ENCODE data around the gene KLC4.
A peak's percentile ranks its signal among the peaks of the same experiment; 100 is the strongest.

The KLC4 gene

GRCh38 chr6:43059168-43060033 is at the start of gene KLC4, which contains the start of gene MRPL2:
Gene KLC4 (plus strand): TSS chr6:43059631. CDS start chr6:43061336, 1,705 bp downstream.
Gene MRPL2 (minus strand): TSS chr6:43059434. CDS start chr6:43059381, 53 bp downstream.
- DNase-seq, result peak; percentile 98

GRCh38 chr6:43011207-43011606 is 48.2 kb upstream of the KLC4 start:
- DNase-seq, result no peak

GRCh38 chr6:43012364-43012763 is 47.1 kb upstream of the KLC4 start:
- no peak for DNase-seq

- DNase-seq, result no peak
Observed at GRCh38 chr6:43013097-43013842, 46.2 kb upstream of the KLC4 start.

- peak; percentile 100 for DNase-seq
Observed at GRCh38 chr6:43013843-43014433, 45.5 kb upstream of the KLC4 start, which contains the start of the genes KLHDC3 and MEA1. Gene KLHDC3 (plus strand): TSS chr6:43014249. CDS start chr6:43017193, 2,944 bp downstream. Gene MEA1 (minus strand): TSS chr6:43013946. CDS start chr6:43013813, 133 bp downstream.

- DNase-seq, result no peak
Observed at GRCh38 chr6:43014434-43014909, 45.0 kb upstream of the KLC4 start.

- no peak for DNase-seq
Observed at GRCh38 chr6:43016176-43016942, 43.1 kb upstream of the KLC4 start.

GRCh38 chr6:43016943-43017334 is 42.5 kb upstream of the KLC4 start:
- no peak for DNase-seq

- no peak for DNase-seq
Observed at GRCh38 chr6:43019152-43019551, 40.3 kb upstream of the KLC4 start.

- DNase-seq, result no peak
Observed at GRCh38 chr6:43020052-43020705, 39.3 kb upstream of the KLC4 start.

GRCh38 chr6:43020847-43021246 is 38.6 kb upstream of the KLC4 start:
- DNase-seq, result no peak

- peak; percentile 56 for DNase-seq
Observed at GRCh38 chr6:43021270-43022047, 38.0 kb upstream of the KLC4 start, which contains the start of gene RRP36. Gene RRP36 (plus strand): TSS chr6:43021623. CDS start chr6:43021655, 32 bp downstream.

- DNase-seq, result no peak
Observed at GRCh38 chr6:43024436-43024835, 35.0 kb upstream of the KLC4 start.

- no peak for DNase-seq
Observed at GRCh38 chr6:43026365-43026764, 33.1 kb upstream of the KLC4 start.

GRCh38 chr6:43029120-43029519 is 30.3 kb upstream of the KLC4 start:
- no peak for DNase-seq

- no peak for DNase-seq
Observed at GRCh38 chr6:43032326-43032725, 27.1 kb upstream of the KLC4 start.

- DNase-seq, result no peak
Observed at GRCh38 chr6:43033496-43034189, 25.8 kb upstream of the KLC4 start.

GRCh38 chr6:43034190-43034525 is 25.3 kb upstream of the KLC4 start:
- DNase-seq, result no peak

- DNase-seq, result no peak
Observed at GRCh38 chr6:43035495-43036194, 23.8 kb upstream of the KLC4 start.

- no peak for DNase-seq
Observed at GRCh38 chr6:43036712-43037111, 22.7 kb upstream of the KLC4 start.
